HL-60 (cell line): Measurements from ENCODE around the gene ARHGAP24.
"Not testable (repeated sequence)": the region's sequence is repeated elsewhere in the genome, so short reads cannot be mapped to it uniquely, and the experiment has no call there.

Experiments
- DNase-seq, 2 experiments: peaks; one replicate each; pipeline ENCODE4 v3.0.0-alpha.2; 2010 to 2020; ENCODE audit warnings: low read depth in 1 of 2, low spot score in 1 of 2
- H3K27ac ChIP-seq: fragments of 250-450 bp; sonication (Bioruptor Pico); replicated peaks from 2 replicates; pipeline ENCODE4 v1.5.1; 2020; ENCODE audit warnings: mild to moderate bottlenecking, moderate library complexity
- H3K27me3 ChIP-seq: fragments of 250-450 bp; sonication (Bioruptor Pico); 2 replicates; pipeline ENCODE4 v1.5.1; 2021; ENCODE audit warnings: mild to moderate bottlenecking, moderate library complexity; ENCODE audit not compliant: insufficient read depth, poor library complexity, severe bottlenecking
- H3K4me3 ChIP-seq: replicated peaks from 2 replicates; pipeline ENCODE4 v1.5.1; 2011; ENCODE audit warnings: mild to moderate bottlenecking, control low read depth, low read length; ENCODE audit not compliant: insufficient read depth
- GABPA ChIP-seq: IDR thresholded peaks from 2 replicates; pipeline ENCODE4 v1.6.1; 2012; ENCODE audit warnings: low read depth
- POLR2AphosphoS5 ChIP-seq: IDR thresholded peaks from 2 replicates; pipeline ENCODE4 v1.6.1; 2012; ENCODE audit warnings: low read depth
- REST ChIP-seq: IDR thresholded peaks from 2 replicates; pipeline ENCODE4 v1.6.1; 2012; ENCODE audit warnings: low read depth; ENCODE audit not compliant: insufficient replicate concordance
- SPI1 ChIP-seq: IDR thresholded peaks from 2 replicates; pipeline ENCODE4 v1.6.1; 2012; ENCODE audit warnings: low read depth, mild to moderate bottlenecking, borderline replicate concordance
- TF ChIP-seq, protein P1 (sequence below): IDR thresholded peaks from one replicate; pipeline ENCODE4 v1.5.1; 2011; ENCODE audit warnings: low read length, control low read depth, inconsistent platforms; ENCODE audit not compliant: insufficient read depth

Gene ARHGAP24

DNA sequence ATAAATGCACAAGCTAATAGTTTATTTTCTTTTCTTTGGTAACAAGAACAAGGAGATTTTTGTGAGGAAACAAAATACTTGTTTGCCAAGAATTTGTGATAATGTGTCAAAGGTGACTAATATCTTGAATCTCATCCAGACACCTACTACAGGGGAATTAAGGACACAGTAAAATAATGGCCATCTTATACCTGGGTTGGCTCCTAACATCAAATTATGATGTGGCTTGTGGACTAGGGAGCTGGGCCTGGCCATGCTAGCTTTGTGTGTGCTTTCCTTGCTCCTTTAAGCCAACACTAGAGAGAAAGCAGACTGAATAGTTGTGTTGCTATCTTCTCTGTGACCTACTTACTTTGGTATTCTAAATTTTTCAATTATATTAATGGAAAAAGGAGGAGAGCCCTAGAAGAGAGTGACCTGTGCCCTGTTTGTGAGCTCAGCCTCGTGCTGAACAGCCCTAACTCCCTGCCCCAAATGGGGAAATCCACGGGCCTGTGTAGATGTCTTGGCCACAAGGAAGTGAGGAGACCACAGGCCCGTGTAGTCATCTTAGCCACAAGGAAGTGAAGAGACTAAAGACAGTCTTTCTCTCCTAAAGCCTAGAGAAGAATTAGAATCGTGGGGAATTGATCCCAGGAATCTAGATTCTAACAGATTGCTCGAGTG is 23.3 kb downstream of the ARHGAP24 start:
- Histone ChIP-seq H3K4me3 (no peak overlapping the region), H3K27me3 (no peaks in the 10 kb centered on the region)
- DNase-seq = peak; percentile 28 to 93

DNA sequence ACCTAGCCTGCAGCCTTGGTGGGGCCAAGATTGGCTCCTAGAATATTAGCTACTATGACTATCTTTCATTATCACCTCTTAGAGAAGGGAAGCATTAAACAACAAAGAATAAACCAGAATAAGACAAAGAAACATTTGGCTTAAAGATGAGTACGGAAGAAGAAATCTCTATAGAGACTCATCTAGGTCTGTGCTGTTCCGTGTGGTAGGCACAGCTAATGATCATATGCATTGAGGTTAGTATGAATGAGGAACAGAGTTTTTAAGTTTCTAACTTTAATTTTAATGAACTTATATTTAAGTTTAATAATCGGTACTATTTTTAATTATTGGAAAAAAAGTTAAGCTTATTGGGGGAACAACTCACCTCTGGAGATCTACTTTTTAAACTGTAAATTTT is 24.6 kb downstream of the ARHGAP24 start:
- no peak overlapping the region for H3K4me3 ChIP-seq
- DNase-seq = no peak
- H3K27ac ChIP-seq = no peak overlapping the region
- TF ChIP-seq REST (no peak), SPI1 (no peak), POLR2AphosphoS5 (no peak), GABPA (no peak)
- TF ChIP-seq, protein P1, sequence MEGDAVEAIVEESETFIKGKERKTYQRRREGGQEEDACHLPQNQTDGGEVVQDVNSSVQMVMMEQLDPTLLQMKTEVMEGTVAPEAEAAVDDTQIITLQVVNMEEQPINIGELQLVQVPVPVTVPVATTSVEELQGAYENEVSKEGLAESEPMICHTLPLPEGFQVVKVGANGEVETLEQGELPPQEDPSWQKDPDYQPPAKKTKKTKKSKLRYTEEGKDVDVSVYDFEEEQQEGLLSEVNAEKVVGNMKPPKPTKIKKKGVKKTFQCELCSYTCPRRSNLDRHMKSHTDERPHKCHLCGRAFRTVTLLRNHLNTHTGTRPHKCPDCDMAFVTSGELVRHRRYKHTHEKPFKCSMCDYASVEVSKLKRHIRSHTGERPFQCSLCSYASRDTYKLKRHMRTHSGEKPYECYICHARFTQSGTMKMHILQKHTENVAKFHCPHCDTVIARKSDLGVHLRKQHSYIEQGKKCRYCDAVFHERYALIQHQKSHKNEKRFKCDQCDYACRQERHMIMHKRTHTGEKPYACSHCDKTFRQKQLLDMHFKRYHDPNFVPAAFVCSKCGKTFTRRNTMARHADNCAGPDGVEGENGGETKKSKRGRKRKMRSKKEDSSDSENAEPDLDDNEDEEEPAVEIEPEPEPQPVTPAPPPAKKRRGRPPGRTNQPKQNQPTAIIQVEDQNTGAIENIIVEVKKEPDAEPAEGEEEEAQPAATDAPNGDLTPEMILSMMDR = no peak
- H3K27me3 ChIP-seq = no peaks in the 10 kb centered on the region

More for the DNA sequence above, 23.3 kb downstream of the ARHGAP24 start:
- peak overlapping the region; percentile 65 for H3K27ac ChIP-seq
- TF ChIP-seq GABPA (no peak), POLR2AphosphoS5 (peak; percentile 45; the same call in 1 of the 2 replicates), SPI1 (peak; percentile 88; the same call in 1 of the 2 replicates), REST (no peak)
- TF ChIP-seq, protein P1 = no peak

DNA sequence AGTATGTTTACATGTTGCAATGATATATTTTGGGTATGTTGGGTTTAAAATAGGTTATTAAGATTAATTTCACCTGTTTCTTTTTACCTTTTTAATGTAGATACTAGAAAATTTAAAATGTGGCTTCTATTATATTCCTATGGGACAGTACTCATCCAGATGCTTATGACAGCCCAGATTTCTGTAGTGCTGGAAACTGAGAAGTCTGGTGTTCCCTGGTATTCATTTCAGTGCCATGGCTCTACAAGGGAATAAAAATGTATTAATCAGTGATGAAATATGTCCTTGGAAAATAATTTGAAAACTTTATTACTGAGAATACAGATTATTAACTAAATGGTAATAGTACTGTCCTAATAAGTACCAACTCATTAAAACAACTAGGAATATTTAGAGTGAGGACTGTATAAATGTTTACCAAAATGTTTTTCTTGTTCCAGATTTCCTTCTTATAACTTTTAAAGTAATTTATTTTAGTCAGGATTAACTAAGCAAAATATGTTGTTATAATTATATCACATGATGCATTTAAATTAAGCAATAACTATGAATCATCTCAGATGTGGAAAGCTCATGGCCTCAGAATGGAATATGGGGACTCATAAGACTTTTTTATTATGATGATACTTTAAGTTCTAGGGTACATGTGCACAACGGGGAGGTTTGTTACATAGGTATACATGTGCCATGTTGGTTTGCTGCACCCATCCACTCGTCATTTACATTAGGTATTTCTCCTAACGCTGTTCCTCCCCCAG is 25.3 kb downstream of the ARHGAP24 start:
- H3K27ac ChIP-seq = no peak overlapping the region
- DNase-seq = peak in 1 of 2 experiments; percentile 20
- TF ChIP-seq REST (no peak), SPI1 (no peak), GABPA (no peak), POLR2AphosphoS5 (no peak)
- TF ChIP-seq, protein P1 = no peak
- H3K27me3 ChIP-seq = no peaks in the 10 kb centered on the region
- H3K4me3 ChIP-seq = no peak overlapping the region

DNA sequence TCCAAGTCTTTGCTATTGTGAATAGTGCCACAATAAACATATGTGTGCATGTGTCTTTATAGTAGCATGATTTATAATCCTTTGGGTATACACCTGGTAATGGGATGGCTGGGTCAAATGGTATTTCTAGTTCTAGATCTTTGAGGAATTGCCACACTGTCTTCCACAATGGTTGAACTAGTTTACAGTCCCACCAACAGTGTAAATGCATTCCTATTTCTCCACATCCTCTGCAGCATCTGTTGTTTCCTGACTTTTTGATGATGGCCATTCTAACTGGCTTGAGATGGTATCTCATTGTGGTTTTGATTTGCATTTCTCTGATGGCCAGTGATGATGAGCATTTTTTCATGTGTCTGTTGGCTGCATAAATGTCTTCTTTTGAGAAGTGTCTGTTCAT is 26.2 kb downstream of the ARHGAP24 start:
- not testable (repeated sequence) for H3K4me3 ChIP-seq, H3K27ac ChIP-seq, DNase-seq, H3K27me3 ChIP-seq
